Measurements from ENCODE around the gene ENOX1. TPM values are rescaled to one million over a fixed set of nuclear protein-coding genes. Genes with fewer than 3 reads are reported as not detected.

Gene ENOX1
- total and polyA plus RNA-seq, 2 of the 8 experiments (the other 6 are each of a cell fraction or from before 2014, with no cell fraction given) = 0.23 to 0.37 TPM

- TF ChIP-seq EP300 (IDR thresholded peaks at IDR 0.05; ENCODE audit: borderline replicate concordance in 1 of 2, low read depth in 2 of 2, low read length in 2 of 2) = no peak
Observed at GRCh38 chr13:43776006-43776405, 10.8 kb downstream of the ENOX1 start (continued).

Measured in H1 (cell line).